Testis (tissue), 3 donors: ENCODE data around the gene CTRB1. TPM values are rescaled to one million over a fixed set of nuclear protein-coding genes. Genes with fewer than 3 reads are reported as not detected.

ENCODE experiments used
- DNase-seq: peaks from one replicate; pipeline ENCODE4 v3.0.0-alpha.2; 2019
- H3K27ac ChIP-seq, 2 donors: fragments of 200-600 bp; sonication (generic); one replicate each; pipeline ENCODE4 v1.5.1; 2019
- H3K27me3 ChIP-seq: fragments of 200-600 bp; sonication (generic); one replicate; pipeline ENCODE4 v1.5.1; 2019
- H3K36me3 ChIP-seq: fragments of 200-600 bp; sonication (generic); one replicate; pipeline ENCODE4 v1.5.1; 2017; ENCODE audit warnings: low read depth; ENCODE audit errors: missing control alignments
- H3K4me1 ChIP-seq: fragments of 200-600 bp; sonication (generic); one replicate; pipeline ENCODE4 v1.5.1; 2019
- H3K4me3 ChIP-seq, 2 donors: fragments of 200-600 bp; sonication (generic); one replicate each; pipeline ENCODE4 v1.5.1; 2017 to 2019
- H3K9me3 ChIP-seq: fragments of 200-600 bp; sonication (generic); one replicate; pipeline ENCODE4 v1.5.1; 2017
- POLR2A ChIP-seq: fragments of 450-650 bp; IDR thresholded peaks from one replicate; pipeline ENCODE4 v1.6.1; 2017; ENCODE audit warnings: antibody characterized with exemption, mild to moderate bottlenecking, moderate library complexity
- WGBS, 2 donors: methylation state at CpG; one replicate each; pipeline ENCODE4 v1.1.5; 2018; 5-methylcytosine and 5-hydroxymethylcytosine counted together
- intact Hi-C: fragments of 100-400 bp; cut with DNase I; formaldehyde crosslinking; loops from one replicate; pipeline ENCODE4 v1.15.1; 2023; ENCODE audit warnings: low total_unique reads
- polyA plus RNA-seq: library from polyadenylated mRNA; stranded (reverse); fragments of 350-450 nt; fragmentation: Illumina TruSeq; extraction: RNeasy Lipid Tissue Mini Kit (QIAGEN cat#74804); gene quantifications from one replicate; pipeline ENCODE4 v1.2.3, GENCODE V29; 2014; ENCODE audit warnings: low read depth, low replicate concordance; ENCODE audit not compliant: insufficient read depth
- total RNA-seq, 2 donors: library from RNA; depleted of rRNA; stranded (reverse); fragments of >200 nt; gene quantifications; one replicate each; pipeline ENCODE4 v1.2.3, GENCODE V29; 2016
- TF ChIP-seq, protein P1 (sequence below), 3 experiments: fragments of 450-650 bp in 2 of 3; fragments of 200-600 bp in 1 of 3; sonication (generic) in 1 of 3; IDR thresholded peaks; one replicate each; pipeline ENCODE4 v1.5.1; 2016 to 2019; ENCODE audit warnings: antibody characterized with exemption in 3 of 3, mild to moderate bottlenecking in 2 of 3, moderate library complexity in 1 of 3

Gene CTRB1
- total and polyA plus RNA-seq, 3 donors from 2014 or later: 1.2 TPM; not detected in 2

DNA sequence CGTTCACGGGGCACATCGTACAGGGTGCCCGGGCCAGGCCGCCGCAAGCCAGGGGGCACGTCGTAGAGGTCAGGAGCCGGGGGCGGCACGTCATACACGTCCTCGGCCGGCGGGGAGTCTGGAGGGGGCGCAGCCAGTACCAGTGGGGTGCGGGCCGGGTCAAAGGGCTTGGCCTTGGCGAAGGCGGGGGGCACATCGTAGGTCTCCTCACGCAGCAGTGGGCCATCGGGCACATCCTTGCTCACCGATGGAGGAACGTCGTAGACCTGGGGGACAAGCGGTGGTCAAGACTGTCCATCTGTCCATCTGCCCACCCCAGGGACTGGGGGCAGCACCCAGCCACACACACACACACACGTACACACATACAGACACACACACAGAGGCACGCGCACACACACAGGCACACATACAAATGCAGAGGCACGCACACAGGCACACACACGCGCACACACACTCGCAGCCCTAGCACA is 17.0 kb downstream of the CTRB1 start:
- Histone ChIP-seq H3K4me3 (no peak overlapping the region), H3K4me1 (peaks cover 59% of the 10 kb centered on the region), H3K36me3 (no peaks in the 10 kb centered on the region), H3K27me3 (no peaks in the 10 kb centered on the region), H3K27ac (no peak overlapping the region), H3K9me3 (no peaks in the 10 kb centered on the region)
- no peak for DNase-seq
- intact Hi-C loops: loop anchor here (10.0 kb wide), 1 partner anchor 149 kb away; no protein-coding TSS in a partner anchor
- WGBS, 2 donors: 89% methylated on average over 28 to 34 of the region's 34 CpGs
- TF ChIP-seq, protein P1, sequence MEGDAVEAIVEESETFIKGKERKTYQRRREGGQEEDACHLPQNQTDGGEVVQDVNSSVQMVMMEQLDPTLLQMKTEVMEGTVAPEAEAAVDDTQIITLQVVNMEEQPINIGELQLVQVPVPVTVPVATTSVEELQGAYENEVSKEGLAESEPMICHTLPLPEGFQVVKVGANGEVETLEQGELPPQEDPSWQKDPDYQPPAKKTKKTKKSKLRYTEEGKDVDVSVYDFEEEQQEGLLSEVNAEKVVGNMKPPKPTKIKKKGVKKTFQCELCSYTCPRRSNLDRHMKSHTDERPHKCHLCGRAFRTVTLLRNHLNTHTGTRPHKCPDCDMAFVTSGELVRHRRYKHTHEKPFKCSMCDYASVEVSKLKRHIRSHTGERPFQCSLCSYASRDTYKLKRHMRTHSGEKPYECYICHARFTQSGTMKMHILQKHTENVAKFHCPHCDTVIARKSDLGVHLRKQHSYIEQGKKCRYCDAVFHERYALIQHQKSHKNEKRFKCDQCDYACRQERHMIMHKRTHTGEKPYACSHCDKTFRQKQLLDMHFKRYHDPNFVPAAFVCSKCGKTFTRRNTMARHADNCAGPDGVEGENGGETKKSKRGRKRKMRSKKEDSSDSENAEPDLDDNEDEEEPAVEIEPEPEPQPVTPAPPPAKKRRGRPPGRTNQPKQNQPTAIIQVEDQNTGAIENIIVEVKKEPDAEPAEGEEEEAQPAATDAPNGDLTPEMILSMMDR (IDR thresholded peaks at IDR 0.05): no peak
- no peak for TF ChIP-seq POLR2A

DNA sequence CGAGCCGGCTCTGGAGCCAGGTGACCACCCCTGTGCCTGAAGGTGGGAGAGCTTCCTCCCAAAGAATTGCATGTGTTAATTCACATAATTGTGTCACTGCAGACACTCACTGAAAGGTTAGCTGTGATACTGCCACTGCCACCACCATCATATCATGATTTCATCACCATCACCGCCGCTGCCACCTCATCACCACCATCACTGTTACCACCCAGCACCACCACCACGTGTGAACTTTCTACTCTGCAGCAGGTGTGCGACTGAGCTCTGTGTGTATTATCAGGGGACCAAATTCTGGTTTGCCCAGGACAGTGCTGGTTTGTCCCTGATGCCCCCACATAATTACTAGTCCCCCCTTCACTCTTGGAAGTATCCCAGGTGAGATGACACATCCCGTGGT is 17.4 kb downstream of the CTRB1 start:
- no peaks in the 10 kb centered on the region for H3K36me3 ChIP-seq
- no peak overlapping the region for H3K4me3 ChIP-seq
- DNase-seq: no peak
- H3K9me3 ChIP-seq: no peaks in the 10 kb centered on the region
- intact Hi-C loops: loop anchor here (10.0 kb wide), 1 partner anchor 149 kb away; no protein-coding TSS in a partner anchor
- TF ChIP-seq, protein P1 (IDR thresholded peaks at IDR 0.05): no peak
- H3K4me1 ChIP-seq: peaks cover 62% of the 10 kb centered on the region
- no peaks in the 10 kb centered on the region for H3K27me3 ChIP-seq
- WGBS, 2 donors: 80 to 87% methylated on average over 7 of the region's 7 CpGs
- H3K27ac ChIP-seq: peak overlapping the region in 1 of 2 donors; percentile 79

DNA sequence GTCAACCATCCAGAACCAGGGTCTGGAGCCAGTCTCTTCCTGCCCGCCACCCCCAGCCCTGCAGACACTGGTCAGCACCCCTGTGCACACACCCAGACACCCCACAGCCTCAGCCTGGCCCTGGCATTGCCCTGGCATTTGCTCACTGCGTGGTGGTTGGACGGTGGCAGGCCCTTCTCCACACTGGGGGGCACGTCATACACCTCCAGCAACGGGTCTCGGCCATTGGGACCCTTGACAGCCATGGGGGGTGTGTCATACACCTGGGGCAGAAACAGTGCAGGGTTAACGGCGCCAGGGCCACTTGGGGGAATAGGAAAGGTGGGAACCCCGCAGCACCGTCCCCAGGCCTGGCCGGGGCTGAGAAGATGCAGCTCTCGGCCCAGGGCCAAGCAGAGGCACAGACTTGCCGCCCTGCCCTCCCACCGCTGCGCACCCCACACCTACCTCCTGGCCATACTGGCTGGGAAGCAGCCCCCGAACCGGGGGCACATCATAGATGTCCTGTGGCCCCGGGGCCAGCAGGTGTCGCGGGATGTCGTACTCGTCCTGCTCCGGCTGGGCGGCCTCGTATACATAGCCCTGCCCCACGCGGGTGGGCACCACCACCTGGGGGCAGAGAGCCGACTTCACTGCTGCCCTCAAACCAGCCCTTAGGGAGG is 18.1 kb downstream of the CTRB1 start:
- no peaks in the 10 kb centered on the region for H3K9me3 ChIP-seq
- no peak for DNase-seq
- H3K27ac ChIP-seq: peak overlapping the region; percentile 71 to 79
- 73 to 80% methylated on average over 13 to 25 of the region's 28 CpGs for WGBS, 2 donors
- H3K36me3 ChIP-seq: no peaks in the 10 kb centered on the region
- no peaks in the 10 kb centered on the region for H3K27me3 ChIP-seq
- H3K4me1 ChIP-seq: peaks cover 65% of the 10 kb centered on the region
- TF ChIP-seq, protein P1 (IDR thresholded peaks at IDR 0.05): no peak
- no peak for TF ChIP-seq POLR2A
- intact Hi-C loops: loop anchor here (10.0 kb wide), 1 partner anchor 148 kb away; no protein-coding TSS in a partner anchor
- no peak overlapping the region for H3K4me3 ChIP-seq

DNA sequence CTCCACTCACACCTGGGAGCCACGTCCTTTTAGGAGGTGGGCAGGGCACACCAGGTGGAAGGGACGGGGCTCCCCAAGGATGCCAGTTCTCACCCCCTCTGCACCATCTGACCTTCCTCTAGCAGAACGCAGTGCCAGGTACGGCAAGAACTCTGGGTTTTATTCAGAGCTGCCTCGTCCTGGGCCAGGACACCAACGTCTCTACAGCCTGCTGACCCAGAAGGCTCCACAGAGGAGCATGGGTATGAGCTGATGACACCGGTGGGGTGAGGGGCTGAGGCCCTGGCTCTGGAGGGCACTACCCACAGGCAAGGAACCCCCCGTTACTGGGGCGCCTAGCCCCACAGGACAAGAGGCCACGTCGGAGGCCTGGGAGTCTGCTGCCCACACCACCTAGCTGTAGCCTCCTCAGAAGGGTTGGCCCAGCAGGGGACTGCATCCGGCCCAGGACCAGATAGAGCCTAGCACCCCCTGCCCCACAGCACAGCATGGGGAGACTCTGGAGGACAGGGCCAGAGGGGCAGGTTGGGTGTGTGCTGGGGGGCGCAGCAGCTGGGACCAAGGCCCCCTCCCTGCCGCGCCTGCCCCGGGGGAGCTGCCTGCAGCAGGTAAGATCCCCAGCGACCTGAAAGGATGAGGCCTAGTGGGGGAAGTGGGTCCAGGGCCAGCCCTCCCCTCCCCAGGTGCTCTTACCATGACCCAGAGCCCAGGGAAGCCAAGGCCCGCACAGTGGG is 18.8 kb downstream of the CTRB1 start:
- no peaks in the 10 kb centered on the region for H3K27me3 ChIP-seq
- 65 to 73% methylated on average over 10 to 11 of the region's 18 CpGs for WGBS, 2 donors
- H3K4me3 ChIP-seq: no peak overlapping the region
- H3K4me1 ChIP-seq: peaks cover 65% of the 10 kb centered on the region
- intact Hi-C loops: loop anchor here (10.0 kb wide), 1 partner anchor 147 kb away; no protein-coding TSS in a partner anchor
- TF ChIP-seq POLR2A: no peak
- TF ChIP-seq, protein P1 (IDR thresholded peaks at IDR 0.05): no peak
- H3K27ac ChIP-seq: peak overlapping the region; percentile 71 to 79
- no peaks in the 10 kb centered on the region for H3K36me3 ChIP-seq
- H3K9me3 ChIP-seq: no peaks in the 10 kb centered on the region
- no peak for DNase-seq
